OCI-LY1 (cell line): ENCODE results near the gene ULBP2.

Experiments
- H2AFZ ChIP-seq: fragments of 200-600 bp; sonication (generic), shearing (Covaris generic); 2 replicates; pipeline ENCODE4 v1.6.0; 2014; ENCODE audit warnings: antibody characterized with exemption, mild to moderate bottlenecking, low read length
- H3F3A ChIP-seq: fragments of 200-600 bp; sonication (generic), shearing (Covaris generic); 2 replicates; pipeline ENCODE4 v1.6.0; 2014; ENCODE audit warnings: mild to moderate bottlenecking, antibody characterized with exemption, low read length, moderate library complexity; ENCODE audit not compliant: insufficient read depth
- H3K27ac ChIP-seq: fragments of 200-600 bp; sonication (generic); 2 replicates; pipeline ENCODE4 v1.5.1; 2014; ENCODE audit warnings: low read length, mixed run types, mild to moderate bottlenecking, low read depth; ENCODE audit not compliant: poor library complexity, severe bottlenecking
- H3K27me3 ChIP-seq: fragments of 200-600 bp; sonication (generic); 2 replicates; pipeline ENCODE4 v1.6.0; 2014; ENCODE audit warnings: antibody characterized with exemption, mild to moderate bottlenecking, low read length, moderate library complexity; ENCODE audit not compliant: insufficient read depth
- H3K36me3 ChIP-seq: fragments of 200-600 bp; sonication (generic); 2 replicates; pipeline ENCODE4 v1.6.1; 2014; ENCODE audit warnings: mild to moderate bottlenecking, antibody characterized with exemption, low read length, moderate library complexity, mixed read lengths; ENCODE audit not compliant: insufficient read depth
- H3K4me1 ChIP-seq: fragments of 200-600 bp; sonication (generic); 2 replicates; pipeline ENCODE4 v1.5.1; 2014; ENCODE audit warnings: mild to moderate bottlenecking, low read length, moderate library complexity; ENCODE audit not compliant: insufficient read depth, severe bottlenecking
- H3K4me2 ChIP-seq: fragments of 200-600 bp; sonication (generic), shearing (Covaris generic); 2 replicates; pipeline ENCODE4 v1.6.1; 2014; ENCODE audit warnings: low read length
- H3K4me3 ChIP-seq: fragments of 200-600 bp; sonication (generic); 2 replicates; pipeline ENCODE4 v1.5.1; 2014; ENCODE audit warnings: low read length, low read depth, mild to moderate bottlenecking, mixed read lengths; ENCODE audit not compliant: poor library complexity, severe bottlenecking
- H3K79me2 ChIP-seq: fragments of 200-600 bp; shearing (Covaris generic); 2 replicates; pipeline ENCODE4 v1.6.1; 2016; ENCODE audit warnings: mixed run types, low read length, mixed read lengths; ENCODE audit not compliant: insufficient read depth
- H3K9ac ChIP-seq: fragments of 200-600 bp; sonication (generic), shearing (Covaris generic); 2 replicates; pipeline ENCODE4 v1.6.1; 2014; ENCODE audit warnings: mild to moderate bottlenecking, low read length, mixed read lengths
- H3K9me2 ChIP-seq: fragments of 200-600 bp; sonication (generic), shearing (Covaris generic); 2 replicates; pipeline ENCODE4 v1.6.1; 2014; ENCODE audit warnings: low read depth, mild to moderate bottlenecking, low read length, mixed read lengths
- H3K9me3 ChIP-seq: fragments of 200-600 bp; shearing (Covaris generic); 2 replicates; pipeline ENCODE4 v1.6.1; 2014; ENCODE audit warnings: low read length, mixed read lengths
- H4K20me1 ChIP-seq: fragments of 200-600 bp; sonication (generic), shearing (Covaris generic); 2 replicates; pipeline ENCODE4 v1.6.0; 2016; ENCODE audit warnings: mild to moderate bottlenecking, low read length; ENCODE audit not compliant: insufficient read depth
- EZH2 ChIP-seq: fragments of 200-600 bp; sonication (generic), shearing (Covaris generic); IDR thresholded peaks from 2 replicates; pipeline ENCODE4 v1.8.0; 2017; ENCODE audit warnings: borderline replicate concordance, mixed run types, mild to moderate bottlenecking, antibody characterized with exemption, low read length, moderate library complexity, mixed read lengths
- TF ChIP-seq, protein P1 (sequence below): fragments of 200-600 bp; sonication (generic), shearing (Covaris generic); IDR thresholded peaks from 2 replicates; pipeline ENCODE4 v1.5.1; 2017; ENCODE audit warnings: mild to moderate bottlenecking, antibody characterized with exemption, low read length, moderate library complexity, mixed read lengths

ULBP2 gene

DNA sequence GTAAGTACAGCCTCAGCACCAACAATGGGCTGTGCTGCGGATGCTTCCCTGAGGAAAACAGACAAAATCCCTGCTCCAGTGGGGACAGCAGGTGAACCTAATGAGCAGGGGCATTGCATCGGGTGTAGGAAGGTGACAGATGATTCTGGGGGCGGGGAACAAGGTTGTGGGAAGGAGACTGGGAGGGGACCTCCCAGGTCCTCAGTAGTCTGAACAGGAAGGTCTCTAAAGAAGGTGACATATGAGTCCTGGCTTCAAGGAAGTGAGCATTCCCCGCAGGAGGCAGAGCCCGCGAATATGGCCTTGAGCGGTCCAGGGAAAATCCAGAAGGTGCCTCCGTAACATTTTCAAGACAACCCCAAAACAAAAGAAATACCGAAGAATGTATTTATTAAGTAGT lies 41.3 kb downstream of the ULBP2 start:
- Histone ChIP-seq H3K4me2 (no peak overlapping the region), H4K20me1 (no peaks in the 10 kb centered on the region), H3K9me3 (no peaks in the 10 kb centered on the region), H3K27ac (no peak overlapping the region), H3K4me3 (no peak overlapping the region), H3K9me2 (no peaks in the 10 kb centered on the region), H3F3A (no peaks in the 10 kb centered on the region), H3K4me1 (no peaks in the 10 kb centered on the region), H3K79me2 (no peaks in the 10 kb centered on the region), H3K9ac (no peak overlapping the region), H2AFZ (no peak overlapping the region), H3K27me3 (no peaks in the 10 kb centered on the region), H3K36me3 (no peaks in the 10 kb centered on the region)
- TF ChIP-seq, protein P1, sequence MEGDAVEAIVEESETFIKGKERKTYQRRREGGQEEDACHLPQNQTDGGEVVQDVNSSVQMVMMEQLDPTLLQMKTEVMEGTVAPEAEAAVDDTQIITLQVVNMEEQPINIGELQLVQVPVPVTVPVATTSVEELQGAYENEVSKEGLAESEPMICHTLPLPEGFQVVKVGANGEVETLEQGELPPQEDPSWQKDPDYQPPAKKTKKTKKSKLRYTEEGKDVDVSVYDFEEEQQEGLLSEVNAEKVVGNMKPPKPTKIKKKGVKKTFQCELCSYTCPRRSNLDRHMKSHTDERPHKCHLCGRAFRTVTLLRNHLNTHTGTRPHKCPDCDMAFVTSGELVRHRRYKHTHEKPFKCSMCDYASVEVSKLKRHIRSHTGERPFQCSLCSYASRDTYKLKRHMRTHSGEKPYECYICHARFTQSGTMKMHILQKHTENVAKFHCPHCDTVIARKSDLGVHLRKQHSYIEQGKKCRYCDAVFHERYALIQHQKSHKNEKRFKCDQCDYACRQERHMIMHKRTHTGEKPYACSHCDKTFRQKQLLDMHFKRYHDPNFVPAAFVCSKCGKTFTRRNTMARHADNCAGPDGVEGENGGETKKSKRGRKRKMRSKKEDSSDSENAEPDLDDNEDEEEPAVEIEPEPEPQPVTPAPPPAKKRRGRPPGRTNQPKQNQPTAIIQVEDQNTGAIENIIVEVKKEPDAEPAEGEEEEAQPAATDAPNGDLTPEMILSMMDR: no peak
- TF ChIP-seq EZH2: no peak

DNA sequence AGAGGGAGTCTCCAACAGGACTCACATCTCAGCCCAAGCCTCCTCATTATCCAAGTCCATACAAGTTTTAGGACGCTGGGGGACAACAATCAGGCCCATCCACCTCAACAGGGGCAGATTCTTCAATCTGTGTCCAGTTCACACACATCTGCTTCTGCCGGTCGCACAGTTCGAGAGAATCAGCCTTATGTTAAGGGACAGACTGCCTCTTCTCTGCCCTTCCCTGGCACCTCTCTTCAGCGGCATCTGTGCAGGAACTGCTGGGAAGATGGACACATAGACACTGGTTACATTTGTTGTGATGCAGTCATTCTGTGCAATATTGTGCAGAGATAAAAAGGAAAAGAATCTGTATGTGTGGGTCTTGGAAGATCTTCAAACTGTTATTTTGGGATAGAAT lies 43.0 kb downstream of the ULBP2 start:
- Histone ChIP-seq H3K79me2 (no peaks in the 10 kb centered on the region), H3K36me3 (no peaks in the 10 kb centered on the region), H3K9ac (no peak overlapping the region), H3K9me2 (no peaks in the 10 kb centered on the region), H3K4me3 (no peak overlapping the region), H3K9me3 (no peaks in the 10 kb centered on the region), H2AFZ (no peak overlapping the region), H3K27me3 (no peaks in the 10 kb centered on the region), H3F3A (no peaks in the 10 kb centered on the region), H3K27ac (no peak overlapping the region), H4K20me1 (no peaks in the 10 kb centered on the region), H3K4me2 (no peak overlapping the region), H3K4me1 (no peaks in the 10 kb centered on the region)
- TF ChIP-seq, protein P1: no peak
- TF ChIP-seq EZH2: no peak

DNA sequence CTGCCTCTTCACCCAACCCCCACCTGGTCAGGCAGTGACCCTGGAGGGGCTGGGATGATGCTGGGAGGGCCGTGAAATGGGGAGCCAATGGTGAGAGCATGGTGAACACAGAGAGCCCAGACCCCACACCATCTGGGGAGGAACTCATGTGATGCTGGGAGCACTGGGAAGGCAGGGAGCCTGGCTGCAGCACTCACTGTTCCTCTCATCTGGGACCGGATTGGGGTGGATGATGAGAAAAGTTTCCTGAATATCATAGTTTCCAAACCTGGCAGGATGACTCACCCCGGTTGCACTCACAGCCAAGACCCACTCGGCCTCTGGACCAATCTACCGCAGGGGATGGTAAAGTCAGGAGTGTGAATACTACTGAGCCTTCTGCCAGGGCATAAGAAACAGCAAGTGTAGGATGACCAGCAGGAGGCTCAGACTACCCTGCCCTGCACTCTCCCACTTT lies 43.7 kb downstream of the ULBP2 start:
- H3K9me2 ChIP-seq: no peaks in the 10 kb centered on the region
- H2AFZ ChIP-seq: no peak overlapping the region
- no peak overlapping the region for H3K27ac ChIP-seq
- no peak overlapping the region for H3K4me2 ChIP-seq
- no peaks in the 10 kb centered on the region for H3K36me3 ChIP-seq
- H3K4me1 ChIP-seq: peaks cover 3% of the 10 kb centered on the region
- no peak overlapping the region for H3K4me3 ChIP-seq
- H4K20me1 ChIP-seq: no peaks in the 10 kb centered on the region
- H3K79me2 ChIP-seq: no peaks in the 10 kb centered on the region
- no peak for TF ChIP-seq EZH2
- TF ChIP-seq, protein P1: no peak
- H3K27me3 ChIP-seq: no peaks in the 10 kb centered on the region
- no peaks in the 10 kb centered on the region for H3F3A ChIP-seq
- H3K9ac ChIP-seq: no peak overlapping the region
- no peaks in the 10 kb centered on the region for H3K9me3 ChIP-seq
